ENCODE measurements around the gene LPO.
A peak's percentile ranks its signal among the peaks of the same experiment; 100 is the strongest.

Gene LPO

DNA sequence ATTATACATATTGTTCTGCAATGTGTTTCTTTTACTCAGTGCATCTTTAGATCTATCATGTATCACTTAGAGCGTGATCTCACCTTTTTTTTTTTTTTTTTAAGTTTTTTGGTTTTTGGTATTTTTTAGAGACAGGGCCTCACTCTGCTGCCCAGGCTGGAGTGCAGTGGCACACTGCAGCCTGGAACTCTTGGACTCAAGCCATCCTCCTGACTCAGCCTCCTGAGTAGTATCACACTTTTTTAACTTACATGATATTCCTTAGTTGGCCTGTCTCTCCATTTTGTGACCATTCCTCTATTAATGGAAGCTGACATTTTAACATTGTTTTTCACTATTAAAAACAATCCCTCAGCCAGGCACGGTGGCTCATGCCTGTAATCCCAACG, 47.0 kb downstream of the LPO start:
- Histone ChIP-seq H3K4me3 (ENCODE audit: low read depth in 1 of 2, low read length in 1 of 2) (no peak overlapping the region), H3K9me3 (no peaks in the 10 kb centered on the region), H3K36me3 (no peaks in the 10 kb centered on the region), H3K27me3 (no peaks in the 10 kb centered on the region), H3K4me1 (ENCODE audit: control insufficient read depth in 1 of 2, insufficient read depth in 1 of 2, low read depth in 1 of 2, low read length in 1 of 2) (peaks cover 76 to 85% of the 10 kb centered on the region in 2 experiments), H3K27ac (peak overlapping the region; percentile 52)
- TF ChIP-seq CTCF (IDR thresholded peaks at IDR 0.05), result no peak

DNA sequence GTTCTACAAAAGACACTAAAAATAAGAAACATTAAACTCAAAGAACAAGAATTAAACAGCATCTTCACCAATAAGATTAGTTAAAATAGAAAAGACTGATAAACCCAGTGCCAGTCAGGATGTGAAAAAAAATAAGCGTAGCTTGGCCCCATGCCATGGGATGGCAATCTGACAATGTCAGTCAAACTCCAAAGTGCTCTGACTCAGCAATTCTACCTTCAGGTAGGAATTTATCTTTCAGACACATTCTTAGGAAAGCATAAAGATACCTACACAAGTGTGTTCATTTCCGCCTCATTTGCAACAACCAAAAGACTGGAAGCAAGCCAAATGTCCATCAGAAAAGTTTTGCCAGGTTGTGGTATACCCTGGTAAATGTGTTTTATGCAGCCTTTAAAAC, 51.5 kb downstream of the LPO start:
- peak overlapping the region; percentile 69 for H3K27ac ChIP-seq
- H3K36me3 ChIP-seq, result no peaks in the 10 kb centered on the region
- H3K9me3 ChIP-seq, result no peaks in the 10 kb centered on the region
- H3K27me3 ChIP-seq, result no peaks in the 10 kb centered on the region
- TF ChIP-seq CTCF (IDR thresholded peaks at IDR 0.05), result no peak
- no peak overlapping the region for H3K4me3 ChIP-seq (ENCODE audit: low read depth in 1 of 2, low read length in 1 of 2)
- H3K4me1 ChIP-seq (ENCODE audit: control insufficient read depth in 1 of 2, insufficient read depth in 1 of 2, low read depth in 1 of 2, low read length in 1 of 2), result peaks cover 53 to 56% of the 10 kb centered on the region in 2 experiments

- no peak for TF ChIP-seq CTCF (IDR thresholded peaks at IDR 0.05)
Observed at GRCh38 chr17:58291246-58291645, 52.9 kb downstream of the LPO start.

GRCh38 chr17:58294034-58294433, 55.6 kb downstream of the LPO start:
- Histone ChIP-seq H3K9me3 (no peaks in the 10 kb centered on the region), H3K4me1 (ENCODE audit: control insufficient read depth in 1 of 2, insufficient read depth in 1 of 2, low read depth in 1 of 2, low read length in 1 of 2) (peaks cover 21 to 28% of the 10 kb centered on the region in 2 experiments), H3K27ac (peak overlapping the region; percentile 20), H3K27me3 (no peaks in the 10 kb centered on the region), H3K36me3 (no peaks in the 10 kb centered on the region), H3K4me3 (ENCODE audit: low read depth in 1 of 2, low read length in 1 of 2) (no peak overlapping the region)
- no peak for TF ChIP-seq CTCF (IDR thresholded peaks at IDR 0.05)

More at GRCh38 chr17:58291246-58291645, 52.9 kb downstream of the LPO start:
- H3K36me3 ChIP-seq, result no peaks in the 10 kb centered on the region
- peak overlapping the region; percentile 69 for H3K27ac ChIP-seq
- peaks cover 39 to 47% of the 10 kb centered on the region in 2 experiments for H3K4me1 ChIP-seq (ENCODE audit: control insufficient read depth in 1 of 2, insufficient read depth in 1 of 2, low read depth in 1 of 2, low read length in 1 of 2)
- H3K27me3 ChIP-seq, result no peaks in the 10 kb centered on the region
- H3K9me3 ChIP-seq, result no peaks in the 10 kb centered on the region
- H3K4me3 ChIP-seq (ENCODE audit: low read depth in 1 of 2, low read length in 1 of 2), result no peak overlapping the region

DNA sequence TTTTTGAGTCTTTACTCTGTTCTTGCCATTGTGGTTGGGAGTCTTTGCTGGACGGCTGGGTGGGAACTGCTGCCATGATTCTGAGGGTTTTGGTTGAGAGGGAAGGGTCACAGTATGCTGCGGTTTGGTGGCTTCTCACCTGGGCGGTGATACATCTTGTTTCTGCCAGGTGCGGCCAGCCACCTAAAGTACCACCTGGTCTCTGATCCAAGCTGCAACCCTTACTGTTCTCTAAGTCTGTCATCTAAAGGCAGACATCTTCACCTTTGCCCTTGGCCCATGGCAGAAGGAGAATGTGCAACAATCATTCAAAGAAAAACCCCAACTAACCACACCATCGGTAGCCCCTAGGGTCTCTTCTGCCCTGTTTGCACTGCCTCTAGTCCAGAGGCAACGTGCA, 62.0 kb downstream of the LPO start:
- no peak overlapping the region for H3K4me3 ChIP-seq (ENCODE audit: low read depth in 1 of 2, low read length in 1 of 2)
- no peaks in the 10 kb centered on the region for H3K27me3 ChIP-seq
- H3K4me1 ChIP-seq (ENCODE audit: control insufficient read depth in 1 of 2, insufficient read depth in 1 of 2, low read depth in 1 of 2, low read length in 1 of 2), result peaks cover 6 to 10% of the 10 kb centered on the region in 2 experiments
- no peak overlapping the region for H3K27ac ChIP-seq
- H3K36me3 ChIP-seq, result no peaks in the 10 kb centered on the region
- no peak for TF ChIP-seq CTCF (IDR thresholded peaks at IDR 0.05)
- H3K9me3 ChIP-seq, result no peaks in the 10 kb centered on the region

Data from neutrophil (primary cell).